ENCODE measurements around the gene RNF115. TPM values are rescaled to one million over a fixed set of nuclear protein-coding genes. Genes with fewer than 3 reads are reported as not detected.

RNF115 gene
- total and polyA plus RNA-seq, 2 of the 13 experiments (the other 11 are each of a cell fraction or from before 2014, with no cell fraction given): 6.0 to 10.1 TPM

GRCh38 chr1:145714524-145715111, 109.3 kb downstream of the RNF115 start (continued):
- TF ChIP-seq PRDM4 (CRISPR knock-in tag; IDR thresholded peaks at IDR 0.05; ENCODE audit: borderline replicate concordance) (no peak), SOX6 (IDR thresholded peaks at IDR 0.05) (no peak), SOX6 (CRISPR knock-in tag; IDR thresholded peaks at IDR 0.05) (peak; percentile 75), CTCF (CRISPR knock-in tag; IDR thresholded peaks at IDR 0.05) (0 out of 2 replicates have a peak, but pooled peaks have one; percentile 4), NCOR1 (IDR thresholded peaks at IDR 0.05; ENCODE audit: borderline replicate concordance, low read length) (0 out of 2 replicates have a peak, but pooled peaks have one; percentile 26), TP53 (CRISPR knock-in tag; conservative IDR thresholded peaks at IDR 0.05) (no peak), PHF20 (CRISPR knock-in tag; IDR thresholded peaks at IDR 0.05) (peak; percentile 56; the same call in 1 of the 2 replicates), ZNF775 (CRISPR knock-in tag; IDR thresholded peaks at IDR 0.05; ENCODE audit: borderline replicate concordance) (peak; percentile 96; the same call in 1 of the 2 replicates), MEF2D (CRISPR knock-in tag; IDR thresholded peaks at IDR 0.05) (peak; percentile 70), E2F2 (CRISPR knock-in tag; IDR thresholded peaks at IDR 0.05; ENCODE audit: borderline replicate concordance) (no peak), ESRRA (CRISPR knock-in tag; IDR thresholded peaks at IDR 0.05; ENCODE audit: low read depth) (peak; percentile 49; the same call in 1 of the 2 replicates), TRAFD1 (CRISPR knock-in tag; IDR thresholded peaks at IDR 0.05; ENCODE audit: borderline replicate concordance) (peak; percentile 52; the same call in 1 of the 2 replicates), ARID4A (CRISPR knock-in tag; IDR thresholded peaks at IDR 0.05; ENCODE audit: borderline replicate concordance) (peak; percentile 54; the same call in 1 of the 2 replicates), FOXP1 (IDR thresholded peaks at IDR 0.05) (no peak), FOXP1 (CRISPR knock-in tag; IDR thresholded peaks at IDR 0.05) (peak; percentile 18; the same call in 1 of the 2 replicates), TCF7 (IDR thresholded peaks at IDR 0.05; ENCODE audit: low read depth) (no peak)

Measured in HepG2 (cell line).